Activated T-cell treated with anti-CD3 and anti-CD28 coated beads, Interleukin-2, amount 50 U/mL, for 1 hour (primary cell): ENCODE results near the gene MED4.
"Not testable (repeated sequence)": the region's sequence is repeated elsewhere in the genome, so short reads cannot be mapped to it uniquely, and the experiment has no call there.

Experiments
- DNase-seq: peaks from one replicate; pipeline ENCODE4 v3.0.0-alpha.2; 2020

The MED4 gene

GRCh38 chr13:48093588-48093987 is 1.3 kb downstream of the MED4 start:
- DNase-seq = no peak

DNA sequence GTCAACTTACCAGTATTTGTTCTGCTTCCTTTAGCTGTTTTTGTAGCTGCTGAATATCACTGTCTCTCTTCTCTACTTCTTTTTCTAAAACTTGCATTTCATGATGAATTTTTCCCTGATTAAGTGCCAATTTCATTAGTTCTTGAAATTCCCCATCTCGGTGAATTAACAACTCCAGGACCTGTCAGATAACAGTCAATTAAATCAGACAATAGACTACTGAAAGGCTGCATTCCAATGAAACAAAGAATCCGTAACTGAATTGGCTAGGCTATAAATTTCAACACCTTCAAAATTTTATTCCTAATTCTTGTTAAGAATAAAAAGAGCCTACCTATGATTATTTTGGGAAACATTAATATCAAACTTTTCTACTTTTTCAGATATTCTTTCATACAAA is 8.6 kb downstream of the MED4 start:
- no peak for DNase-seq

DNA sequence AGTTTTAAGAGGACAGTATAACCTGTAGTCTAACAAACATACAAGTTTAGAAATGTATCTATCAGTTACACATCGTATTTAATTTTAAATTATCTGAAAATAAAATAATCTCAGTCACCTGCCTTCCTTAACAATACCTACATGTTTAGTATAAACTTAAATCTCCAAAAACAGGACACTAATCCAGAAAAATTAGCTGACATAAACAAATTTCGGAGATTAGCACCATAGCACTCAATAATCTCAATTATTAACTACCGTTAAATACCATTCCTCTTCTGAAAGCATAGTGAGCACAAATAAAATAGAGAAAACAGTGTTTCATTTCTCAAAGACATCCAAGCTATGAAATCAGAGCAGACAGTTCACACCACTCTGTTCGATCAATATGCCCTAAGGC is 13.2 kb downstream of the MED4 start:
- no peak for DNase-seq

DNA sequence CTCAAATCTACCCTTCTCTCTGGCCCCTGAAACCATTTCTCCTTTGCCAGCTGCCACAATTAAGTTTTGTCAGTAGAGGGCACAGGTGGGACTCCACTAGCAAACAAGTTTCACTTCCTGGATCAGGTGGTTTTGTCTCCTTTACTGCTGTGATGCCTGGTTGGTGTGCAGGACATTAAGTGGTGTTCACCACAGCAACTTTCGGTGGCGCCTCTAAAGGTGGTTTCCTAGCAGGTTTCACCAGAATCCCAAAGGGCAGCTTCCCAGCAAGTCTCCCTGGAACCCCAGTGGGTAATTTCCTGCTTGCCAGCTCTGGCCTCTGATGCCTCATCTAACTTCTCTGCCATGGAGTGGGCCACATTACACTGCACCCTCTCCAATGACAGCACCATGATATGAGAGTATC is 16.6 kb downstream of the MED4 start:
- DNase-seq = no peak

GRCh38 chr13:48074006-48074405 is 20.9 kb downstream of the MED4 start:
- no peak for DNase-seq

DNA sequence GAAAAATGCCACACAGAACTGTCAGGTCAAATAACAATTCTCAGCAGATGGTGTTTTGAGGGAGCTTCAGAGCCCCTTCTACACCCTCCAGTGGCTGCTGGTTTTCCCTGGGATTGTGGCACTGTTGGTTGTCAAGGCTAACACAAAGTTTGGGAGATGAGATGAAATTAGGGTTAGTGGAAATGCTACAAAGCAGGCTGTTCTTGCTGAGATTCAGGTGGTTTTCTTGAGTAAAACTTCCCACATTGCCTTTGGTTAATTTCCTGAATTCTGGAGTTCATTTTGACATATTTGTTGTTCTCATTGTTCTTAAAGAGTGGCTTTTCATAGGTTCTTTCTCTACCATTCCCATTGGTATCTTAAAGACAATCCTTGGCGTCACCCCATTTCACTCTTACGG is 22.1 kb downstream of the MED4 start:
- no peak for DNase-seq

DNA sequence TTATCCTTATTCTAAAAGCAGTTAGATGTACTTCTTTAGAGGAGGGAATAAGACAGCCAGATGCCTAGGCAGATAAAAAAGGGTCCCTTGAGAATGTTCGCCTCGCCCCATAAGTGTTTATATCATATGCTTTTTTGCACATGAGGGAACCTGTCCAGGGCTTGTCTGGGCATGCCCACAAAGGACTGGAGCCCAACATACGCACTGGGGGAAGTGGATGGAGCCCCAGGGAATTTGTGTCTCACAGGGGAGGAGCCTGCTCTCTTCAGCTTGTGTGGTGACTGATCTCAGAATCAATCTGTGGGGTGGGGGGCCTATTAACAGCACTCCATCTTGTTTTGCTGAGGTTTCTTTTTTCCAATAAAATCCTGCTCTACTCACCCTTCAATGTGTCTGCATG is 22.6 kb downstream of the MED4 start:
- DNase-seq = no peak

GRCh38 chr13:48070942-48071341 is 24.0 kb downstream of the MED4 start:
- no peak for DNase-seq

DNA sequence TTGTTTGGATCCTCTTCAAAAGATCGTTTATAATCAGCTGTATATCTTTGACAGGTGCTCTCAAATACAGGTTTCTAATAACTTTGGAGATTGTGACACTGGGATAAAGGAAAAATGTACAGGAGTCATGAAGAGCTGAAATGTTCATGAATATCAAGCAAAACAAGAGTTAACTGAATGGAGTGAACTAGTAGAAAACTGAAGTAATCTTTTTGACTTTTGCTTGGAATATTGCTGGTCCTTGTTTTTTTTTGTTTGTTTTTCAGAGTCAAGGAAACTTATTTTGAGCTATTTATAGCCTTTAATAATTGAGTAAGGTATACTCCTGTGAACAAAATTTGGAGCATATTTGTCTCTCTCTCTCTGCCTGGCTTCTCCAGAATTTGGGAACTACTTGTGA is 25.3 kb downstream of the MED4 start:
- no peak for DNase-seq

- no peak for DNase-seq
Observed at GRCh38 chr13:48068952-48069351, 26.0 kb downstream of the MED4 start.

GRCh38 chr13:48068036-48068435 is 26.9 kb downstream of the MED4 start:
- no peak for DNase-seq

- no peak for DNase-seq
Observed at GRCh38 chr13:48066310-48066989, 28.5 kb downstream of the MED4 start.

DNA sequence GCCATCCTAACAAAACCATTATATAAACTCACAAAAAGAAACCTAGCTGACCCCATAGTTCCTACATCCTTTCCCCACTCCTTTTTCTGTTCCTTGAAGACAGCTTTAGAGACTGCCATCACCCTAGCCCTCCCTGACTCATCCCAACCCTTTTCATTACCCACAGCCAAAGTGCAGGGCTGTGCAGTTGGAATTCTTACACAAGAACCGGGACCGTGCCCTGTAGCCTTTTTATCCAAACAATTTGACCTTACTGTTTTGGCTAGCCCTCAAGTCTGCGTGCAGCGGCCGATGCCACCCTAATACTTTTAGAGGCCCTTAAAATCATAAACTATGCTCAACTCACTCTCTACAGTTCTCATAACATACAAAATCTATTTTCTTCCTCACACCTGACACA is 35.0 kb downstream of the MED4 start:
- not testable (repeated sequence) for DNase-seq

DNA sequence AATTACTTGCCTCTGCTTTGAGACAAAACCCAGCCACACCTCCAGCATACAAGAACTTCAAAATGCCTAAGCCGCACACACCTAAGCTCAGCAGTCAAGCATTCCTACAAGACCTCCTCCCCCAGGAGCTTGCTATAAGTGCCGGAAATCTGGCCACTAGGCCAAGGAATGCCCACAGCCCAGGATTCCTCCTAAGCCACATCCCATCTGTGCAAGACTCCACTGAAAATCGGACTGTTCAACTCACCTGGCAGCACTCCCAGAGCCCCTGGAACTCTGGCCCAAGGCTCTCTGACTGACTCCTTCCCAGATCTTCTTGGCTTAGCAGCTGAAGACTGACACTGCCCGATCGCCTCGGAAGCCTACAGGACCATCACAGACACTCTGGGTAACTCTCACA is 36.4 kb downstream of the MED4 start:
- DNase-seq = not testable (repeated sequence)

GRCh38 chr13:48055712-48056111 is 39.2 kb downstream of the MED4 start:
- no peak for DNase-seq

DNA sequence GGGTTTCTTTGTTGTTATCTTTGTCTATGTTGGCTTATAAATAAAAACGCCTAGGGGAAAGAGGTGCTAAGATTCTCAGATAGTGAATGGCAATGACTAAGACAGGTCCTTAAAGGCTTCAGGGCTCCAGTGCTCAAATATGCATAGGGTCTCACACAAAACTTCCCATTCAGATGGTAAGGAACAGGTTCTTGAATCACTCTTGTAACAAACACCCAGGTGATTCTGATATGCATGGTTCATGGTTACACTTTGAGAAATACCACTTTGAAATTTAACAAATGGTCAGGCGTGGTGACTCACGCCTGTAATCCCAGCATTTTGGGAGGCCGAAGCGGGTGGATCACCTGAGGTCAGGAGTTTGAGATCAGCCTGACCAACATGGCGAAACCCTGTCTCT is 40.3 kb downstream of the MED4 start:
- DNase-seq = no peak

DNA sequence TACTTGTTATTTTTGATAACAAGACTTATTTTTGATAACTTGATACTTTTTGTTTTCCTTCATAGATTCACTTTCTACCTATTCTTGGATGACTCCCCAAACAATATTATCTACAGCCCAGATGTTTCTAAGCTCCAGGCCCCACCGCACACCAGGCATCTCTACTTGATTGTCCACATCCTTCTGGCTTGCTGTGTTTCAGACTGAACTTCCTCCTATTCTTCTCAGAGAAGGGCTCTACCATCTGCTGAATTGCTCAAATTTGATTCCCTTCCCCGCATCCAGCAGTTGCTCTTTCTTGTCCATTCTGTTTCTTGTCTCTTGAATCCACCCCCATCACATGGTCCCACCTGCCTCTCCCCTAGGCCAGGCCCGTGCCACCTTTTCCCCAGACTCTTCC is 44.4 kb downstream of the MED4 start:
- DNase-seq = no peak

GRCh38 chr13:48043789-48044503 is 51.0 kb downstream of the MED4 start:
- DNase-seq = no peak

GRCh38 chr13:48042894-48043293 is 52.0 kb downstream of the MED4 start:
- DNase-seq = no peak

- no peak for DNase-seq
Observed at GRCh38 chr13:48040896-48041295, 54.0 kb downstream of the MED4 start.

GRCh38 chr13:48040049-48040448 is 54.9 kb downstream of the MED4 start:
- no peak for DNase-seq

- no peak for DNase-seq
Observed at GRCh38 chr13:48038761-48039160, 56.1 kb downstream of the MED4 start.

DNA sequence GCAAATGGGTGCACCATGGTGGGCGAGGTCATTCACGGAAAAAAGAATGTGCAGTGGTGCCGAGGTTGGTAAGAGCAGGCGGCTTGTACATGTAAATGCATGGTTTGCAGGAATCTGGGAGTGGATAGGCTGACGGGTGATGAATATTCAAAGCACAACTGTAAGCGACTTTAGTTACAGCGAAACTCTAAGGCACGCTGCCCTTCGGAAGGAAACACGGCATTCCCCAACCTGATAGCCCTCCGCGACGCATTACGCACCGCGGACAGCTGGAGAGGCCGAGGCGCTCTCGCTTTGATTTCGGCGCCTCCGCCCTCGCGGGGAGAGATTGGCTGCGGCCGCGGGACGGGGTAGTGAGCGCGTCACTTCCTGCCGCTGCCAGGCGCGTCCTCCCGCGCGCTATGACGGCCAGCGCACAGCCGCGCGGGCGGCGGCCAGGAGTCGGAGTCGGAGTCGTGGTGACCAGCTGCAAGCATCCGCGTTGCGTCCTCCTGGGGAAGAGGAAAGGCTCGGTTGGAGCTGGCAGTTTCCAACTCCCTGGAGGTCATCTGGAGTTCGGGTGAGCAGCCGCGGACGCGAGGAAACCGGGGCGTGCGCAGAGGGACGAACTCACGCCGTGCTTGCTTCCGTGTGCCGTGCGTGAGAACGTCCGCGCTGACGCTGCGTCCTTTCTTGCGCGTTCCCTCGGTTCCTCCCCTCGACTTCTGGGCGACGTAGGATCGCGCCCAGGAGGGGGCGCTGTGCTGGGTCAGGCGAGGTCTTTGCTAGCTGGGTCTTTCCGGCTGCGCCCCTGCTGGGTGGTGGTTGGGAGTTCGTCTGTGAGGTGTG is 57.3 kb downstream of the MED4 start, which contains the start of gene NUDT15:
Gene NUDT15 (plus strand): TSS at position 381 of the 828 bp plus-strand sequence. CDS start 21 bp downstream, at position 402.
- peak; percentile 96 for DNase-seq

DNA sequence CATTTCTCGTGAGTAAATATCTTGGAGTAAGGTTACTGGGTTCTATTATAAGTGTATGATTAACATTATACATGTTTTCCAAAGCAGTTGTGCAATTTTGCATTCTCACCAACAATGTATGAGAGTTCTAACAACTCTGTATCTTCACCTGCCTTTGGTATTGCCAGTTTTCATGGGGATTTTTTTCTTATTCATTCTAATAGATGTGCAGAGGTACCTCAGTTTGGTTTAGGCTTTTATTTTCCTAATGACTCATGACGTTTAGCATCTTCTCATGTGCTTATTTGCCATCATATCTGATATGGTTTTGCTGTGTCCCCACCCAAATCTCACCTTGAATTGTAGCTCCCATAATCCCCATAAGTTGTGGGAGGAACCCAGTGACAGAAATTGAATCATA is 65.0 kb downstream of the MED4 start:
- no peak for DNase-seq
